Stimulated activated effector memory CD8-positive, alpha-beta T cell treated with anti-CD3 and anti-CD28 coated beads, Interleukin-12 subunit alpha, Interleukin-12 subunit beta, amount 100 ng/mL, for 72 hours (primary cell): Measurements from ENCODE around the gene IL12RB1.

Experiments used
- ATAC-seq: fragments of 150-1000 bp; cut with Tn5 transposase; 2 replicates; pipeline ENCODE4 v1.10.0; 2021
- DNase-seq, 2 donors: peaks; one replicate each; pipeline ENCODE4 v3.0.0; 2021 to 2022; ENCODE audit warnings: low spot score in 2 of 2
- H3K27ac Mint-ChIP-seq: one replicate; pipeline ENCODE4 v1.8.0; 2022; ENCODE audit warnings: mild to moderate bottlenecking, mixed read lengths
- H3K36me3 Mint-ChIP-seq: one replicate; pipeline ENCODE4 v1.8.0; 2022; ENCODE audit warnings: mild to moderate bottlenecking, mixed read lengths
- H3K4me1 Mint-ChIP-seq: one replicate; pipeline ENCODE4 v1.8.0; 2022; ENCODE audit warnings: mixed read lengths
- H3K4me3 Mint-ChIP-seq: one replicate; pipeline ENCODE4 v1.8.0; 2022; ENCODE audit warnings: mild to moderate bottlenecking, mixed read lengths
- H3K9me3 Mint-ChIP-seq: one replicate; pipeline ENCODE4 v1.8.0; 2022; ENCODE audit warnings: mixed read lengths

The IL12RB1 gene

DNA sequence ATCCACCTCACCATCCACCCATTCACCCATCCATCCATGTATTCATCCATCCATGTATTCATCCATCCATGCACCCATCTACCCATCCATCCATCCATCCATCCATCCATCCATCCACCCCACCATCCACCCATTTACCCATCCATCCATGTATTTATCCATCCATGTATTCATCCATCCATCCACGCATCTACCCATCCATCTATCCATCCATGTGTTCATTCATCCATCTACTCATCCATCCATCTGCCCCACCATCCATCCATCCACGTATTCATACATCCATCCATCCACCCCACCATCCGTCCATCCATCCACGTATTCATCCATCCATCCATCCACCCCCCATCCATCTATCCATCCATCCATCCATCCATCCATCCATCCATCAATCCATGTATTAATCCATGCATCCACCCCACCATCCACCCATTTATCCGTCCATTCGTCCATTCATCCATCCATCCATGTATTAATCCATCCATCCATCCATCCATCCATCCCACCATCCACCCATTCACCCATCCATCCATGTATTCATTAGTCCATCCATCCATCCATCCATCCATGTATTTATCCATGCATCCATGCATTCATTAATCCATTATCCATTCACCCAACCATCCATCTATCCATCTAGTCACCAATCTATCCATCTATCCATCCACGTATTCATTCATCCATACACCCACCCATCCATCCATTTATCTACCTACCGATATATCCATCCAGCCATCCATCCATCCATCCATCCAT lies 2.6 kb downstream of the IL12RB1 start:
- H3K27ac Mint-ChIP-seq = peak overlapping the region; percentile 98
- ATAC-seq (no peak), DNase-seq (no peak)
- peaks cover 61% of the 10 kb centered on the region for H3K36me3 Mint-ChIP-seq
- peaks cover 4% of the 10 kb centered on the region for H3K9me3 Mint-ChIP-seq
- peaks cover 49% of the 10 kb centered on the region for H3K4me1 Mint-ChIP-seq
- H3K4me3 Mint-ChIP-seq = peak overlapping the region; percentile 94

DNA sequence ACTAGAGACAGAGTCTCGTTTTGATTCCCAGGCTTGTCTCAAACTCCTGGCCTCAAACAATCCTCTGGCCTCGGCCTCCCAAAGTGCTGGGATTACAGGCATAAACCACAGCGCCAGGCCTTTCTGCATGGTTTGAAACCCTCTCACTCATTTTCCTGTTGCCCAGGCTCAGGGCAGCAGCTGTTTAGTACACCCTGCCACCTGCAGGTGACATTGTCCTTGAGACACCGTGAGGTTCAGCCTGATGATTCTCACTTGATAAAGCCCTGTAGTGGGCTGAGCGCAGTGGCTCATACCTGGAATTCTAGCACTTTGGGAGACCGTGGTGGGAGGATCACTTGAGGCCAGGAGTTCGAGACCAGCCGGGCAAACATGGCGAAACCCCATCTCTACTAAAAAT lies 12.5 kb downstream of the IL12RB1 start:
- no peak for ATAC-seq
- no peaks in the 10 kb centered on the region for H3K9me3 Mint-ChIP-seq
- no peak overlapping the region for H3K4me3 Mint-ChIP-seq
- H3K4me1 Mint-ChIP-seq = peaks cover 15% of the 10 kb centered on the region
- peak overlapping the region; percentile 87 for H3K27ac Mint-ChIP-seq
- peaks cover 99% of the 10 kb centered on the region for H3K36me3 Mint-ChIP-seq
- DNase-seq = no peak

DNA sequence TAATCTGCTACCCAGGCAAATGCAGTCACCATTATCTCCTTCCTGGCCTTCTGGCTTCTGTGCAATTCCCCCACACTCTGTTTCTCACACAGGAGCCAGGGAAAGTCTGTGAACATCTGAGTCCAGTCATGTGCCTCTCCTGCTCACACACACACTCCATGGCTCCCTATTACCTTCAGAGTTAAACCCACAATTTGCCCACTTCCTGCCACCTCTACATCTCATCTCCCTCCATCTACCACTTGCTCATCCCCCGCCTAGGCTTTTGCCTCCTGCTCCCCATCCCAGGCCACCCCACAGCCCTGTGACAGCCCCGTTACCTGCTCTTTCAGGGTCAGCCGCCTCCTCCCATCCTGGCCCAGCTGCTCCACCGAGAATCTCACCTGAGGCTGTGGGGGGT lies 13.5 kb downstream of the IL12RB1 start:
- DNase-seq = no peak
- peak; percentile 58 for ATAC-seq
- Mint-ChIP-seq H3K36me3 (peaks cover 98% of the 10 kb centered on the region), H3K4me3 (no peak overlapping the region), H3K9me3 (no peaks in the 10 kb centered on the region), H3K4me1 (peaks cover 15% of the 10 kb centered on the region), H3K27ac (peak overlapping the region; percentile 87)

DNA sequence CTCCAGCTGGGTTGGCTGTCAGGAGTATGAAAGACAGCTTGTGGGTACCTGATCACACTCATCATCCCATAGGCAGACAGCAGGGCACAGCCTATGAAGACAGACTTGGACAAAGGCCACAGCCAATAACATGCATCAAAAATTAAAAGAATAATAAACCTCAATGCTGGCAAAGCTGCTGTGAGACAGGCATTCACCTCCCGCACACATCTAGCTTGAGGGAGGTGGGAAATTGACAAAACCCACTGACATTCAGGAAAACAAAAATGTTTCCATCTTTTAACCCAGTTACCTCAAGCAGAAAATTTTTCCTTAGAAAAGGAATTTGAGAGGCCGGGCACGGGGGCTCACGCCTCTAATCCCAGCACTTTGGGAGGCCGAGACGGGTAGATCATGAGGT lies 14.4 kb downstream of the IL12RB1 start:
- peaks cover 15% of the 10 kb centered on the region for H3K4me1 Mint-ChIP-seq
- H3K36me3 Mint-ChIP-seq = peaks cover 98% of the 10 kb centered on the region
- peak overlapping the region; percentile 32 for H3K27ac Mint-ChIP-seq
- DNase-seq (no peak), ATAC-seq (no peak)
- no peaks in the 10 kb centered on the region for H3K9me3 Mint-ChIP-seq
- no peak overlapping the region for H3K4me3 Mint-ChIP-seq

DNA sequence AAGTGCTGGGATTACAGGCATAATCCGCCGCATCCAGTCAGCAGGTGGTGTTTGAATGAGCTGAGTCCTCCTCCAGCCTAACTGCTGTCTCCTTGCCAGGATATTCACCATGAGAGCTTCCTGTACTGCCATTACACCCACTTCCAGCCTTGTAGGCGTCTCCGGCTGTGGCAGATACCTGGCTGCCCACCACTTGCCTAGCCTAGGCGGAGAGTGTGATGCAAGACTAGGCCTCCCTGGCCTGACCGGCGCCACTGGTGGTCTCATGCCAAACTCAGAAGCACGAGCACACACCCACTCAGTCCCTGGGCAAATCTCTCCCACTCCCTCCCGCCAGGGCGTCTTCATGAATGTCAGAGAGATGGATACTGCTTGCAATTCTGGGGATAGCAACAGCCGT lies 16.6 kb downstream of the IL12RB1 start:
- no peak overlapping the region for H3K4me3 Mint-ChIP-seq
- ATAC-seq = no peak
- peaks cover 15% of the 10 kb centered on the region for H3K4me1 Mint-ChIP-seq
- peaks cover 97% of the 10 kb centered on the region for H3K36me3 Mint-ChIP-seq
- no peak for DNase-seq
- H3K9me3 Mint-ChIP-seq = no peaks in the 10 kb centered on the region
- H3K27ac Mint-ChIP-seq = no peak overlapping the region

DNA sequence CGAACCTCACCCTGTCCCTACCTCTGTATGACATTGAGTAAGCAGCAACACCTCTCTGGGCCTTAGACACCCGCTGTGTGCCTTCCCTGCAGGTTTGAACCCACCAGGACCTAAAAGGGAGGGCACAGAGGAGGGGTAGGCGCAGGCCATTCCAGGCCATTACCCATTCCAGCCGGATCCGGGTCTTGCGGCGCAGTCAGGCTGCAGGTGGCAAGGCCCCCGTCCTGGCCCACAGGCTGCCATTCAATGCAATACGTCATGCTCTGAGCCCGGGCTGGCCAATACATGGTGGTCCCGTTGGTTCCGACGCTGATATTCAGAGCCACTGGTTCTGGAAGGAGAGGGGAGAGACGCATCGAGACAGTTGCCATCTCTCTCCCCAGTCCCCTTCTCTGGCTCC lies 17.4 kb downstream of the IL12RB1 start:
- no peak for DNase-seq
- Mint-ChIP-seq H3K9me3 (no peaks in the 10 kb centered on the region), H3K4me3 (no peak overlapping the region), H3K36me3 (peaks cover 97% of the 10 kb centered on the region), H3K4me1 (peaks cover 15% of the 10 kb centered on the region), H3K27ac (peak overlapping the region; percentile 52)
- ATAC-seq = no peak

DNA sequence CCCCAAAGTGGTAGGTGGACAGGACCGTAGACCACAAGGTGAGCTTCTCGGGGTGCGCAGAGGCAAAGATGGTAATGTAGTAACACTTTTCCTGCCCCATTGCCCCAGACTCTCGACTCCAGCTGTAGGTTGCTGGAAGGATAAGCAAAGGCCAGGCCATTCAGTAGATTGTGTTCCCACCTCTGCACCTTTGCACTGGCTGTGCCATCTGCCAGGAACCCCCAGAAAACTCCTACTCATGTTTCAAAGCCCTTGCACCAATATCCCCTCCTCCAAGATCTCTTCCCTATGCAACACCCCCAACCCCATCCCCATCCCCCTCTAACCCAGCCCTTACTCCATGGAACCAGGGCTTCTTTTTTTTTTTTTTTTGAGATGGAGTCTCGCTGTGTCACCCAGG lies 18.3 kb downstream of the IL12RB1 start:
- ATAC-seq (no peak), DNase-seq (no peak)
- Mint-ChIP-seq H3K9me3 (no peaks in the 10 kb centered on the region), H3K36me3 (peaks cover 97% of the 10 kb centered on the region), H3K4me3 (no peak overlapping the region), H3K4me1 (peaks cover 6% of the 10 kb centered on the region), H3K27ac (no peak overlapping the region)

DNA sequence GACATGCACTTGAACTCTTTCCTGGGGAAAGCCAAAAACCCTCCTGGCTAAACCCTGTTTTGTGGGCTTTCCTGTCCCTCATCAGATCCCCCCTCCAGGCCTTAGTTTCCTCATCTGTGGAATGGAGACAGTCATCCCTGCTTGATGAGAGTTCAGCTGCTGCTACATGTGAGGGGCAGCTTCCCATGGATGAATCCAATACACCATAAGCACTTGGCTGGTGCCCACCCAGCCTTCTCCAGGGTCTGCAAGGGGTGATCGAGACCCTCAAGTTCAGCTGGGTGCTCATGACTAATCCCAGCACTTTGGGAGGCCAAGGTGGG lies 21.6 kb downstream of the IL12RB1 start:
- peak overlapping the region; percentile 69 for H3K27ac Mint-ChIP-seq

DNA sequence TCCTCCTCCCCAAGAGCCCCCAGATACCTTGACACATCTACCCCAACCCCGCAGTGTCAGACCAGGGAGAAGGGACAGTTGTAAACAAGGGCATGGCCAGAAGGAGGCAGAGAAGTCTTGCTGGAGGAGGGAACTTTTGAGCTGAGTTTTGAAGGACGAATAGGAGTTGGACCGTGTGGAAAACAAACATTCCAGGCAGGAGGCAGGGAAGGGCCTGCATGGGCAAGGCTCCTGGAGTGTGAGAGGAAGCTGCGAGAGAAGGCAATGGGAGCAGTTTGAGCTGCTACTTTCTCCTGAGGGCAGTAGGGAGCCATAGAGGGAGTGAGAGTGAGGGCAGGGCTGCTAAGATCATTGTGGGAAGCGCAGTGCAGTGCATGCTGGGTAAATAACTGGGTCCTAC lies 23.3 kb downstream of the IL12RB1 start:
- no peaks in the 10 kb centered on the region for H3K9me3 Mint-ChIP-seq
- H3K4me1 Mint-ChIP-seq = peaks cover 3% of the 10 kb centered on the region
- no peak for ATAC-seq
- H3K27ac Mint-ChIP-seq = peak overlapping the region; percentile 19
- peak in 1 of 2 donors; percentile 59 for DNase-seq
- H3K4me3 Mint-ChIP-seq = no peak overlapping the region
- peaks cover 92% of the 10 kb centered on the region for H3K36me3 Mint-ChIP-seq

More for the DNA sequence above, 21.6 kb downstream of the IL12RB1 start:
- no peaks in the 10 kb centered on the region for H3K4me1 Mint-ChIP-seq
- no peak for DNase-seq
- peaks cover 97% of the 10 kb centered on the region for H3K36me3 Mint-ChIP-seq
- ATAC-seq = no peak
- H3K9me3 Mint-ChIP-seq = no peaks in the 10 kb centered on the region
- H3K4me3 Mint-ChIP-seq = no peak overlapping the region

DNA sequence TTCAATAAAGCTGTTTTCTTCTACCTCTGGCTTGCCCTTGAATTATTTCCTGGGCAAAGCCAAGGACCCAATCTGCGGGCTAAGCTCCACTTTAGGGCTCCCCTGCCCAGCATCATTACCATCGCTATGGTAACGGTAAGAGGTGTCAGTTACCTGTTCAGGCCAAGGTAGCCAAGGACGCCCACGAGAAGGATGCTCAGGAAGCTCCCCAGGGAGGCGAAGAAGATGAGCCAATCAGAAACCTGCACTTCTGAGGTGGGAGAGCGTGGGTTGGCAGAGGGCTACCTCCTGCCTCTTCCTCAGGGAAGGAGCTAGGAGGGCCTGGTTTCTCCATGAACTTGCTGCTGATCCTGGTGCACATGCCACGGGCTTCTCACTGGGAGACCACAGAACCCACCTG lies 24.7 kb downstream of the IL12RB1 start:
- H3K36me3 Mint-ChIP-seq = peaks cover 78% of the 10 kb centered on the region
- DNase-seq = no peak

DNA sequence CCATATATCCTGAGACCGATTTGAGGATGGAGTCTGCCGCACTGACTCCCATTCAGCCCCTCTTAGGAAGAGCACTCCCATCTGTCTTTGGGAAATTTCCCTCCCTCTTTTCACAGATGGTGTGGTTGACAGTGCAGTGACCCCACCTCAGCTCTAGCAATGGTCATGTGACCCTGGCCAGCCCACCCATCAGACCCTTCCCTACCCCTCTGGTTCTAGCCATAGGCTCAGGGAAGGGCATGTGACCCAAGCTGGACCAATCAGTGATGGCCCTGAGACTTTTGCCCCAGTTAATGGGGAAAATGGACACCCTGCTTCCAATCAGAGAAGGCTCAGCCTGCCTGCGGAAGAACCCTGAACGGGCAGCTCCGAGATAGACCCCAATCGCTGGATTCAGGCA lies 26.3 kb downstream of the IL12RB1 start:
- no peak for DNase-seq
- Mint-ChIP-seq H3K27ac (no peak overlapping the region), H3K9me3 (no peaks in the 10 kb centered on the region)

More for the DNA sequence above, 24.7 kb downstream of the IL12RB1 start:
- Mint-ChIP-seq H3K4me3 (no peak overlapping the region), H3K4me1 (peaks cover 11% of the 10 kb centered on the region), H3K9me3 (no peaks in the 10 kb centered on the region), H3K27ac (no peak overlapping the region)
- no peak for ATAC-seq

DNA sequence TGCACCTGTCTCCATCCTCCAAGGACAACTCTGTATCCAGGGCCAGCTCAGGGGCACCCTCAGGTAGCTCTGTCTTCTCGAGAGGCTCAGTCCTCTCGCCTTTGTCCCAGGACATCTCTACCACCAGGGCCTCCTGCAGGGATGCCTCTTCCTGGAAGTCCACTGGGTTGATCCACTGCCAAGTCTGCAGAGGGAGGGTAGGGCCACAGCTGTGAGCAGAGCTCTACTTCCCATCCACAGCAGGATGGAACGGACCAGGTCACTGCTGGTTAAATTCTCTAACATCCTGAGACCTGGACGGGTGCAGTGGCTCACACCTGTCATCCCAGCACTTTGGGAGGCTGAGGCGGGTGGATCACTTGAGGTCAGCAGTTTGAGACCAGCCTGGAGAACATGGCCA lies 26.8 kb downstream of the IL12RB1 start:
- ATAC-seq (no peak), DNase-seq (no peak)
- H3K9me3 Mint-ChIP-seq = no peaks in the 10 kb centered on the region
- peaks cover 63% of the 10 kb centered on the region for H3K36me3 Mint-ChIP-seq
- peak overlapping the region; percentile 29 for H3K27ac Mint-ChIP-seq
- no peak overlapping the region for H3K4me3 Mint-ChIP-seq
- H3K4me1 Mint-ChIP-seq = peaks cover 17% of the 10 kb centered on the region

More for the DNA sequence above, 26.3 kb downstream of the IL12RB1 start:
- no peak for ATAC-seq
- Mint-ChIP-seq H3K36me3 (peaks cover 64% of the 10 kb centered on the region), H3K4me1 (peaks cover 17% of the 10 kb centered on the region), H3K4me3 (no peak overlapping the region)

DNA sequence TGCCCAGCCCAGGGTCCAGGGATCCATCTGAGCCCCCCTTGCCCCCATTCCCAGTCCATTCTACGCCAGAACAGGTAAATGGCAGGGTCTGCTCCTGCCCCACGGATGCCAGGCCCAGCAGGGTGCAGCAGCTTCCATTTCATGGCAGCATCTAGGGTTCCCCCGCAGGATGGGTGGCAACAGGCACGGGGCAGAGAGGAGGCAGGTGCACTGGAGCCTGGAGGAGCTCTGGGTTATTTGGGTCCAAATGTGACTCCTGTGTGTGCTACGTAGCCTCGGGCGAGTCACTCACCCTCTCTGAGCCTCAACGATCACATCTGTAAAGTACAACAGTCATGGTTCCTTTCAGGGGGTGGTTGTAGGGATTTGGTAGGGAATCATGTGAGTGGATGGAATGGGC lies 27.4 kb downstream of the IL12RB1 start:
- ATAC-seq = no peak
- no peak for DNase-seq
- peaks cover 61% of the 10 kb centered on the region for H3K36me3 Mint-ChIP-seq
- H3K4me3 Mint-ChIP-seq = no peak overlapping the region
- no peak overlapping the region for H3K27ac Mint-ChIP-seq
- no peaks in the 10 kb centered on the region for H3K9me3 Mint-ChIP-seq
- peaks cover 17% of the 10 kb centered on the region for H3K4me1 Mint-ChIP-seq

DNA sequence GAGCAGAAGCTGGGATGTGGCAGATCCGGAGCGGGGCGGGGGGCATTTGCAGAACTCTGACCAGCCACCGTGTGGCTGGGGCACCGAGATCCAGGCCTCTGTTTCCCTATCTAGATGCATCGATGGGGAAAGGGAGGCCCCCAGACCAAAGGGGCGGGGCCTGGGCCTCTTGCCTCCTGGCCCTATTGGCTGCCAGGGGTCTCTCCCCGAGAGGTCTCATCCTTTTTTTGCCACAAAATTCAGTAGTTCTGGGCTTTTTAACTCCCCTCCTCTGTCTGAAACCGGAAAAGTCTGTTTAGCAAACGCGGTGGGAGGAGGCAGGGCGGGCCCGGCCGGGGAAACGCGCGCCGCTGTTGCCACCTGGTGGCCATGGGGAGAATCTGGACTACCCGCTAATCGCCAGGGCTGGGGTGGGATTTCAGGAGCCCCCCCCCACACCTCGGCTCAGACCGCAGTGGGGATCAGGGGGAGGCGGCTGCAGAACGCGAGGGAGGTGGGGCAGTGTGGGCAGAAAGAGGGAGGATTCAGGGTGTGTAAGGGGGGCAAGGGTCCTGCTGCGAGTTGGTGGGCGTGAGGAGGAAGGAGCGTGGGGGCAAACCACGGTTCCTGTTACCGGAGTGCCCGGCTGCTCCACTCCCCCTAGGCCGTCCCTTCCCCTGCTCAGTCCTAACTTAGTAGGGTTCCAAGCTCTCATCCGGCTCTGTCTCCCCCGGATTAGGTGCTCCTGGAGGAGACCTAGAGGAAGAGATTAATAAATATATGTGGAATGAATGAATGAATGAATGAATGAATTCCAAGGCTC lies 28.3 kb downstream of the IL12RB1 start:
- ATAC-seq = peak; percentile 90
- peak; percentile 80 to 89 for DNase-seq
- Mint-ChIP-seq H3K27ac (peak overlapping the region; percentile 93), H3K36me3 (peaks cover 52% of the 10 kb centered on the region), H3K4me3 (peak overlapping the region; percentile 46), H3K9me3 (no peaks in the 10 kb centered on the region), H3K4me1 (peaks cover 17% of the 10 kb centered on the region)

DNA sequence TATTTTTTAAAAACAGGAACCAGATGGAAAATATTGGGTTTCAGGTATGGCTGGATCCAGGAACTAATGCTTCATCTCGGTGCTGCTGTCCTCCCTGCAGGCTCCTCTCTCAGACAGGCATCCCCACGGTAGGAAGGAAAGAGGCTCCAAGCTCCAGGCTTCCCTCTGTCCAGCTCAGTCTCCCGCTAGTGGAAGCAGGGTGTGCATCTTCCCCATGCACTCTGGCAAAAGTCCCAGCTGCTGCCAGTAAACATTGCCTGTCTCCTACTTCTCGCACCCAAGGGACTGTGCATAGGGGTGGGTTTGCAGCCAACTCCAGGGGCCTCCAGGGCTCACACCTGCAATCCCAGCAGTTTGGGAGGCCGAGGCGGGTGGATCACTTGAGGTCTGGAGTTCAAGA lies 29.2 kb downstream of the IL12RB1 start:
- ATAC-seq (no peak), DNase-seq (no peak)
- Mint-ChIP-seq H3K4me3 (peak overlapping the region; percentile 46), H3K9me3 (no peaks in the 10 kb centered on the region), H3K4me1 (peaks cover 17% of the 10 kb centered on the region), H3K27ac (peak overlapping the region; percentile 93), H3K36me3 (peaks cover 44% of the 10 kb centered on the region)

DNA sequence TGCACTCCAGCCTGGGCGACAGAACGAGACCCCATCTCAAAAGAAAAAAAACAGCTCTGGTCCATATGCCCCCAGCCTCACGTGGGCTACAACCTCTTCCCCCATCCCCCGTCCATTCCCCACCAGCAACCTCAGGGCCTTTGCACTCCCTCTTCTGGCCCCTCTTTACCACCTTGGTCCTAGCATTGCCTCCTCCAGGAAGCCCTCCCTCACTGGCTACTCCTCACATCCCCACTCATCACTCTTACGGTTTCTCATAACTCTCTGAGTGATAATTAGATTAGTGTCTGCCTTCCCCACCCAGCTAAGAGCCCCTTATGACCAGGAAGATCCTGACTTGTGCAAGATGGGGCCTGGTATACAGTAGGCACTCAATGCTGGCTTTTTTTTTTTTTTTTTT lies 30.8 kb downstream of the IL12RB1 start:
- DNase-seq = no peak
- Mint-ChIP-seq H3K4me3 (no peak overlapping the region), H3K27ac (peak overlapping the region; percentile 70), H3K36me3 (peaks cover 32% of the 10 kb centered on the region), H3K9me3 (no peaks in the 10 kb centered on the region), H3K4me1 (peaks cover 19% of the 10 kb centered on the region)
- no peak for ATAC-seq
